ENCODE results near the gene TANC1.

DNA sequence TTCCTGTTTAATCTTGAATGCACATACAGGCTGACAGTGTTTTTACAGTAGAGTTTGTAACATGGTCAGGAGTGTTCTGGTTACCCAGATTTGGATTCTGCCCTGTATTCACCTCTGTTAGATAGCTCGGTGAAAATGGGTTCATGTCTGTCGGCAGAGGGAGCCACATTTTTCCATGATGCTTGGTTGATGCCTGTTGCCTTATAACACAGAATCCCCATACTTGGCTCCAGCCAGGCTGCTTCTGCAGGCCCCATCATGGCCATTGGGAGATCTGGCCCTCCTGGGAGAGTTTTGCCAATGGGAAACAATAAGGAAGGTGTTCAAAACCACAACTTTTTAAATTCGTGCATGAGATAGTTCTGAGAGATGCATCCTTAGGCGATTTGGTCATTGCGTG is 240.0 kb downstream of the TANC1 start:
- TF ChIP-seq CTCF (IDR thresholded peaks at IDR 0.05) (no peak), POLR2A (IDR thresholded peaks at IDR 0.05) (no peak)

Measured in transverse colon (tissue), 3 donors.